Keratinocyte (primary cell): ENCODE results near the gene CHAC1.

Source experiments
- CTCF ChIP-seq, 3 experiments: IDR thresholded peaks in 1 of 3; conservative IDR thresholded peaks in 1 of 3; optimal IDR thresholded peaks in 1 of 3; 2 replicates in 2 of 3; 3 replicates in 1 of 3; pipeline versions ENCODE3 to v1.5.1; 2011; ENCODE audit warnings: low read length in 3 of 3, mild to moderate bottlenecking in 3 of 3, moderate library complexity in 2 of 3, control low read depth in 1 of 3, inconsistent platforms in 1 of 3; ENCODE audit not compliant: insufficient read depth in 2 of 3; ENCODE audit errors: extremely low read depth in 1 of 3
- EZH2 ChIP-seq: IDR thresholded peaks from one replicate; pipeline ENCODE4 v1.6.1; 2012; ENCODE audit warnings: inconsistent platforms, mild to moderate bottlenecking, low read length, moderate library complexity

GRCh38 chr15:40915116-40915661, 38.1 kb upstream of the CHAC1 start:
- TF ChIP-seq CTCF (optimal IDR thresholded peaks at IDR 0.05 in 1 of 3, IDR thresholded peaks at IDR 0.05 in 1 of 3, conservative IDR thresholded peaks at IDR 0.05 in 1 of 3; ENCODE audit: extremely low read depth in 1 of 3, insufficient read depth in 2 of 3, low read length in 3 of 3) (no peak), EZH2 (no peak)
